ENCODE results near the gene PDE3A.

GRCh38 chr12:20403230-20403629 is 34.9 kb downstream of the PDE3A start:
- TF ChIP-seq, protein P1, sequence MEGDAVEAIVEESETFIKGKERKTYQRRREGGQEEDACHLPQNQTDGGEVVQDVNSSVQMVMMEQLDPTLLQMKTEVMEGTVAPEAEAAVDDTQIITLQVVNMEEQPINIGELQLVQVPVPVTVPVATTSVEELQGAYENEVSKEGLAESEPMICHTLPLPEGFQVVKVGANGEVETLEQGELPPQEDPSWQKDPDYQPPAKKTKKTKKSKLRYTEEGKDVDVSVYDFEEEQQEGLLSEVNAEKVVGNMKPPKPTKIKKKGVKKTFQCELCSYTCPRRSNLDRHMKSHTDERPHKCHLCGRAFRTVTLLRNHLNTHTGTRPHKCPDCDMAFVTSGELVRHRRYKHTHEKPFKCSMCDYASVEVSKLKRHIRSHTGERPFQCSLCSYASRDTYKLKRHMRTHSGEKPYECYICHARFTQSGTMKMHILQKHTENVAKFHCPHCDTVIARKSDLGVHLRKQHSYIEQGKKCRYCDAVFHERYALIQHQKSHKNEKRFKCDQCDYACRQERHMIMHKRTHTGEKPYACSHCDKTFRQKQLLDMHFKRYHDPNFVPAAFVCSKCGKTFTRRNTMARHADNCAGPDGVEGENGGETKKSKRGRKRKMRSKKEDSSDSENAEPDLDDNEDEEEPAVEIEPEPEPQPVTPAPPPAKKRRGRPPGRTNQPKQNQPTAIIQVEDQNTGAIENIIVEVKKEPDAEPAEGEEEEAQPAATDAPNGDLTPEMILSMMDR (IDR thresholded peaks at IDR 0.05; ENCODE audit: poor library complexity), result no peak
- TF ChIP-seq EZH2phosphoT487 (IDR thresholded peaks at IDR 0.05; ENCODE audit: low read depth, severe bottlenecking, unreplicated experiment), result no peak

Measured in hepatocyte (in vitro differentiated cells).